ENCODE results near the gene ETNPPL.

Gene ETNPPL

DNA sequence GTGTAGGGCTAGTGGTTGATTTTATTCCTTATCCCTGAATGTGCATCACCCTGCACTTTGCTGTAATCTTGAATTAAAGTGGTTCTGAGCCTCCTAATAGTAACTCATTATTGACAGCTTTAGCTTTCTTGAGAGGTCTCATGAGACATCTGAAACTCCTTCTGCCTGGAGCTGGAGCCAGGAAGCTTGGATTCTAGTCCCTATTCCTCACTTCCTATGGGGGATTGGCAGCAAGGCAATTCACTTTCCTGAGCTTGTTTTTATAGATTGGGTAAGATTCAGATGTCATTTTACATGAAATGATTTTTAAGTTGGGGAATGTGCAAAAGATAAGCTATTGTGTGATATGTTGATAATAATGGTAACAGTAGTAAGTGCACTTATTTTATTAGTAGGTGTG lies 17.1 kb upstream of the ETNPPL start:
- H3K27ac ChIP-seq: no peak overlapping the region

DNA sequence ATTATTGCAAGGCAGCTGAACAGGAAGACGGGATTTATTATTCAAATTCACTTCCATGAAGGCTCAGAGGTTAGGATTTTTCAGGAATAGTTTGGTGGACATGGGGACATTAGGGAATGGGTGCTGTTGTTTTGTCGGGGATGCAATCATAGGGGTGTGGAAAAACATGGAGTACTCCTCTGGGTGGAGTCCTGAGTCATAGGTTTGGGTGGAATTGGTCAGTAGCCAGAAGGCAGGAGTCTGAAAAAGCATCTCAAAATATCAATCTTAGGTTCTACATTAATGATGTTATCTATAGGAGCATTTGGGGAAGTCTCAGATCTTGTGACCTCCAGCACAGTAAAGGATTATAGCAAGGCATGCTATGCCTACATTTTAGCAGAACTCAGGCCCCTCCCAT lies 14.5 kb upstream of the ETNPPL start:
- no peak for TF ChIP-seq CTCF (IDR thresholded peaks at IDR 0.05)
- TF ChIP-seq ZFX (IDR thresholded peaks at IDR 0.05; ENCODE audit: borderline replicate concordance): no peak
- no peak overlapping the region for H3K27ac ChIP-seq

More for the DNA sequence above, 17.1 kb upstream of the ETNPPL start:
- TF ChIP-seq CTCF (IDR thresholded peaks at IDR 0.05) (no peak), ZFX (IDR thresholded peaks at IDR 0.05; ENCODE audit: borderline replicate concordance) (no peak)

DNA sequence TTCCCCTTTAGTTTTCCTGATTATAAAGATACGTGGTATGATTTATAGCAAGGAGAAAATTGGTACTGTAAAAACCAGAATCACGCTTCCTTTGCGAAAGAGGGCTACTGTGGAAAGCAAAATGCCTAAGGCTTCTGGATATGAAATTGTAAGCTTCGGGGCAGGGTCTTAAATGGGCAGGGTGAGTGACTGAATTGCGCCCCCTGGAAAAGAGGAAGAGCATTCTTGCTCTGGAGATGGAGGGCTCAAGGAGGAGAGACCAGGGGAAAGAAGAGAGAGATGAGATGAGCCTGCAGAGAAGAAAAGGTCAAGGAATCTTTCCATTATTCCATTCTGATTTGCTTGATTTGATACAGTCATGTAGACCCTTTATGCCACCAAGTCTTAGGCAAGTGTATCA lies 13.1 kb upstream of the ETNPPL start:
- no peak overlapping the region for H3K27ac ChIP-seq
- no peak for TF ChIP-seq ZFX (IDR thresholded peaks at IDR 0.05; ENCODE audit: borderline replicate concordance)
- no peak for TF ChIP-seq CTCF (IDR thresholded peaks at IDR 0.05)

- no peak overlapping the region for H3K27ac ChIP-seq
- no peak for TF ChIP-seq CTCF (IDR thresholded peaks at IDR 0.05)
- no peak for TF ChIP-seq ZFX (IDR thresholded peaks at IDR 0.05; ENCODE audit: borderline replicate concordance)
Observed at GRCh38 chr4:108774809-108775530, 12.1 kb upstream of the ETNPPL start.

GRCh38 chr4:108772402-108772801 lies 9.5 kb upstream of the ETNPPL start:
- TF ChIP-seq ZFX (IDR thresholded peaks at IDR 0.05; ENCODE audit: borderline replicate concordance) (no peak), CTCF (IDR thresholded peaks at IDR 0.05) (no peak)
- H3K27ac ChIP-seq: no peak overlapping the region

- no peak overlapping the region for H3K27ac ChIP-seq
- no peak for TF ChIP-seq ZFX (IDR thresholded peaks at IDR 0.05; ENCODE audit: borderline replicate concordance)
- TF ChIP-seq CTCF (IDR thresholded peaks at IDR 0.05): no peak
Observed at GRCh38 chr4:108766058-108766457, 3.2 kb upstream of the ETNPPL start.

DNA sequence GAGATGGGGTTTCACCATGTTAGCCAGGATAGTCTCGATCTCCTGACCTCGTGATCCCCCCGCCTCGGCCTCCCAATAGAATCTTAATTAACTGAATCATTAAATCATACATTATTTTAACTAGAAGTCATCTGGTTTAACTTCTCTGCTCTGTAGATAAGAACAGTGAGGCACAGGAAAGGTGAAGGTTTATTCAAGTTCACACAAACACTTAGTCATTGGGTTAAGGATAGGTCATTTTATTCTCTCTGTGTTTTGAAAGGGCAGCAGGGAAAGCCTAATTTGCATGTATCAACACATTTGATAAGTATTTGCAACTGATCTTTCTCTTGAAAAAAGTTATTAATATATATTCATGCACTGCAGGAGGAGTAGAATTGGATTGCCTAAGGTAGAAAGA lies 1.1 kb upstream of the ETNPPL start:
- TF ChIP-seq ZFX (IDR thresholded peaks at IDR 0.05; ENCODE audit: borderline replicate concordance) (no peak), CTCF (IDR thresholded peaks at IDR 0.05) (no peak)
- H3K27ac ChIP-seq: no peak overlapping the region
